ENCODE results near the gene C6orf120. TPM values are rescaled to one million over a fixed set of nuclear protein-coding genes. Genes with fewer than 3 reads are reported as not detected.
A peak's percentile ranks its signal among the peaks of the same experiment; 100 is the strongest.
"Not testable (repeated sequence)": the region's sequence is repeated elsewhere in the genome, so short reads cannot be mapped to it uniquely, and the experiment has no call there.

The C6orf120 gene
- total RNA-seq, 2 experiments from 2014 or later, result 14.2 to 16.3 TPM

GRCh38 chr6:169691260-169691659, 10.7 kb upstream of the C6orf120 start:
- no peak for ATAC-seq
- no peak for DNase-seq
- Mint-ChIP-seq H3K9me3 (peaks cover 8% of the 10 kb centered on the region), H3K4me3 (no peak overlapping the region), H3K27ac (no peak overlapping the region), H3K27me3 (no peaks in the 10 kb centered on the region), H3K4me1 (ENCODE audit: low read depth) (no peaks in the 10 kb centered on the region), H3K36me3 (ENCODE audit: low read depth) (peaks cover 46% of the 10 kb centered on the region)
- CTCF ChIA-PET, result no interaction called here
- POLR2A ChIA-PET, result interaction anchor here (1.2 kb wide), 1 partner anchor 11 kb away, joined by 4 read pairs; the partner anchor contains the start of gene C6orf120
- intact Hi-C loops (cut with micrococcal nuclease), result no loop called here
- no peak for TF ChIP-seq CTCF (IDR thresholded peaks at IDR 0.05)

GRCh38 chr6:169692516-169692915, 9.4 kb upstream of the C6orf120 start:
- no peak for DNase-seq
- CTCF ChIA-PET, result interaction anchor here (1.0 kb wide), 2 partner anchors 10 to 23 kb away, joined by 3 read pairs; no protein-coding TSS in a partner anchor
- H3K9me3 Mint-ChIP-seq, result peaks cover 5% of the 10 kb centered on the region
- intact Hi-C loops (cut with micrococcal nuclease), result no loop called here
- no peak overlapping the region for H3K27ac Mint-ChIP-seq
- no peak for TF ChIP-seq CTCF (IDR thresholded peaks at IDR 0.05)
- no peak overlapping the region for H3K4me3 Mint-ChIP-seq
- no peaks in the 10 kb centered on the region for H3K27me3 Mint-ChIP-seq
- no peak for ATAC-seq
- H3K4me1 Mint-ChIP-seq (ENCODE audit: low read depth), result peaks cover under 1% of the 10 kb centered on the region
- POLR2A ChIA-PET, result interaction anchor here (1.2 to 1.5 kb wide), 2 partner anchors 9 to 10 kb away, joined by 4 to 5 read pairs; partner anchors contain the start of genes C6orf120 and WDR27
- peaks cover 38% of the 10 kb centered on the region for H3K36me3 Mint-ChIP-seq (ENCODE audit: low read depth)

- DNase-seq (no peak), ATAC-seq (no peak)
- H3K36me3 Mint-ChIP-seq (ENCODE audit: low read depth), result peaks cover 36% of the 10 kb centered on the region
- intact Hi-C loops (cut with micrococcal nuclease), result no loop called here
- no peak for TF ChIP-seq CTCF (IDR thresholded peaks at IDR 0.05)
- no peak overlapping the region for H3K4me3 Mint-ChIP-seq
- peaks cover 15% of the 10 kb centered on the region for H3K4me1 Mint-ChIP-seq (ENCODE audit: low read depth)
- H3K27ac Mint-ChIP-seq, result no peak overlapping the region
- POLR2A ChIA-PET, result no interaction called here
- H3K9me3 Mint-ChIP-seq, result peaks cover 5% of the 10 kb centered on the region
- H3K27me3 Mint-ChIP-seq, result no peaks in the 10 kb centered on the region
- CTCF ChIA-PET, result no interaction called here
Measured at GRCh38 chr6:169695131-169695530, 6.8 kb upstream of the C6orf120 start.

- H3K27ac Mint-ChIP-seq; ATAC-seq; POLR2A ChIA-PET; H3K27me3 Mint-ChIP-seq; intact Hi-C loops (cut with micrococcal nuclease); H3K9me3 Mint-ChIP-seq; H3K4me3 Mint-ChIP-seq: not testable (repeated sequence)
- H3K36me3 Mint-ChIP-seq (ENCODE audit: low read depth), result peaks cover 30% of the 10 kb centered on the region
- peak; percentile 50 for DNase-seq
- peaks cover 19% of the 10 kb centered on the region for H3K4me1 Mint-ChIP-seq (ENCODE audit: low read depth)
- CTCF ChIA-PET, result interaction anchor here (0.7 to 0.9 kb wide), 2 partner anchors 58 to 84 kb away, joined by 3 read pairs; no protein-coding TSS in a partner anchor
- TF ChIP-seq CTCF (IDR thresholded peaks at IDR 0.05), result peak; percentile 49
Measured at GRCh38 chr6:169697115-169697514, 4.8 kb upstream of the C6orf120 start.

- Mint-ChIP-seq H3K36me3 (ENCODE audit: low read depth) (peaks cover 42% of the 10 kb centered on the region), H3K9me3 (no peaks in the 10 kb centered on the region), H3K4me1 (ENCODE audit: low read depth) (peaks cover 37% of the 10 kb centered on the region), H3K27ac (no peak overlapping the region), H3K27me3 (no peaks in the 10 kb centered on the region), H3K4me3 (peak overlapping the region; percentile 93)
- intact Hi-C loops (cut with micrococcal nuclease), result no loop called here
- TF ChIP-seq CTCF (IDR thresholded peaks at IDR 0.05), result no peak
- DNase-seq (no peak), ATAC-seq (no peak)
- ChIA-PET POLR2A (interaction anchor here (2.5 to 6.3 kb wide), 2 partner anchors 16 to 23 kb away, joined by 6 to 95 read pairs; partner anchors contain the start of gene PHF10), CTCF (interaction anchor here (4.0 to 4.1 kb wide), 2 partner anchors 19 to 22 kb away, joined by 14 to 17 read pairs; no protein-coding TSS in a partner anchor)
Measured at GRCh38 chr6:169700296-169700695, 1.6 kb upstream of the C6orf120 start.
